Dermis microvascular lymphatic vessel endothelial cell (primary cell): ENCODE results near the gene DNAAF1. TPM values are rescaled to one million over a fixed set of nuclear protein-coding genes. Genes with fewer than 3 reads are reported as not detected.
"Not testable (repeated sequence)": the region's sequence is repeated elsewhere in the genome, so short reads cannot be mapped to it uniquely, and the experiment has no call there.

Source experiments
- DNase-seq, 2 donors: peaks; one replicate each; pipeline versions ENCODE4 v3.0.0 to v3.0.0-alpha.2; 2010; ENCODE audit warnings: low read depth in 2 of 2
- total RNA-seq: library from RNA; depleted of rRNA; stranded (reverse); fragments of >200 nt; gene quantifications from 2 replicates; pipeline ENCODE4 v1.2.1, GENCODE V29; 2014

The DNAAF1 gene
- total RNA-seq, 1 donor from 2014 or later, result under 0.01 TPM

GRCh38 chr16:84183911-84184591 is 38.9 kb downstream of the DNAAF1 start:
- peak in 1 of 2 donors; percentile 33 for DNase-seq

- DNase-seq, result peak in 1 of 2 donors; percentile 77
These were observed 39.7 kb downstream of the DNAAF1 start for GRCh38 chr16:84184775-84185174.

DNA sequence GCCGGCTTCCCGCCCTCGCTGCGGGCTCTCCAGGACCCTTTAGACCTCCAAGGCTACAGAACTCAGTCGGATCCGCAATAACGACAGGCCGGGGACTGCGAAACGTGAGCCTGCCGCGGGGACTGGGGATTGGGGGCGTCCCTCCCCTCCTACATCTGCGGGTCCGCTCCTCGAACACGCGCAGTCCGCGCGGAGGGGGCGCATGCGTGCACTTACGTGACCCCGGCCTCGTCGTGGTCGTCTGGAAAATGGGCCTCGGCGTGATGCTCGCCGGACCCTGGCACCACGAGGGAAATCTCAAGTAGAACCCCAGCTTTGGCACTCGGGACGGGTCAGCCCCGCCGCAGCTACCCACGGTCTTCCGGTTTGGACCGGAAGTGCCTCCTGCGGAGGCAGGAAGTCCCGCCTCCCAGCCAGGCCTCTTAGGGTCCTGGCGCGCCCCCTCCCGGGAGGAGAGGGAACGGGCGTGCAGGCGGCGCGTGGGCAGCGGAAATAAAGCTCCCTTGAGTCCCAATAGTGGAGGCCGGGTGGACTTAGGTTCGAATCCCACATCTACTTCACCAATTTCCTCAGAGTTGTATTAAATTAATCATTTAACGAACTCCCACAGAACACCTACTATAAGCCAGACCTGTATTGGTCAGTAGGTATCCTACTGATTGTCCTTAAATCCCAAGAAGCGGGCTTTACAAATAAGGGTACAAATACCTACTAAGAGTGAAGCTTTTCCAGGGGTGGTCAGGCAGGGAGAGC is 41.8 kb downstream of the DNAAF1 start, which contains the start of gene TAF1C:
TSS of gene TAF1C (minus strand) at position 373 of the 753 bp plus-strand sequence. CDS start 2,069 bp downstream, outside the sequence.
- peak; percentile 89 to 94 for DNase-seq

DNA sequence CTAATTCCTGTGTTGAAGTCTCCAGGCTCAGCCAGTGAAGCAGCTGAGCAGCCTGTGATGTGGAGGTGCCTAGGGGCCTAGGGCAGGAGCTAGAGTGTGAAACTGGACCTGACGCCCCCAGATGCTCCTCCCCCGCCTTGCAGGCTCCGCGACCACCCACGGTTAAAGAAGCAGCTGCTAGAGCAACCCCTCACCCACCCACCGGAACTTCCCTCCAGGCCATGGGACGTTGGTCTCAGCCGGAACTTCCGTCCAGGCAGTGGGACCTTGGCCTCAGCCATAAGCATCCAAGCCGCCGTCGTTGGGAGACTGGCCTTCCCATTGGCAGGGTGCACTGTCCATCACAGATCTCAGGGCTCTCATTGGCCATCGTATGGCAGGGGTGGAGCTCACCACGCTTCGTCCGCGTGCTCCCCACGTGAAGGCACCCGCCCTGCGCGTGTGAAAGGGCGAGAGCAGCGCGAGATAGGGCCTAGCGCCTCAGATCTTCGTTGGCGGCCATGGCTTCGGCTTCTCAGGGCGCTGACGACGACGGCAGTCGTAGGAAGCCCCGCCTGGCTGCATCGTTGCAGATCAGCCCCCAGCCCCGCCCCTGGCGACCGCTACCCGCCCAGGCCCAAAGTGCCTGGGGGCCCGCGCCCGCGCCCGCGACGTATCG is 45.8 kb downstream of the DNAAF1 start, which contains the start of gene ADAD2:
TSS of gene ADAD2 (plus strand) at position 427 of the 658 bp plus-strand sequence. CDS start at position 501, 74 bp downstream.
- peak in 1 of 2 donors; percentile 17 for DNase-seq

- no peak for DNase-seq
These were observed 46.4 kb downstream of the DNAAF1 start for GRCh38 chr16:84191466-84191865.

DNA sequence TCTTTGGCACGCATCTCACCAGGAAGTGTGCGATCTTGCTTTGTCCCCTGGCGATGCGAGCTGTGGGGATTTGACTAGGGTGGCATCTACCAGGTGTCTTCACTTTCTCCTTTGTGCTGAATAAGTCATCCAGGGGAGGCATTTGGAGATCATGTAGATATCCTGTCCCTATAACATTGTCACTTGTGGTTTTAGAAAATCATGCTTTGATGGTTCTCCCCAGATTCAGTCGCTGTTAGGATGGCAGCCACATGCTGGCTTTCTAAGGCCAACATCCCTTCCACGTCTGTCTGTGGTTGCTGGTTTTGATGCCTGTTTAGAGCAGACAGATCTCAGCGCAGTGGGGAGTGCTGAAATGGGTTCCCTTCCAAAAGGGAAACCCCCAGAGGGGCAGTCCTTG is 48.4 kb downstream of the DNAAF1 start:
- DNase-seq, result no peak

- DNase-seq, result no peak
These were observed 48.9 kb downstream of the DNAAF1 start for GRCh38 chr16:84194018-84194417.

GRCh38 chr16:84194470-84195200 is 49.5 kb downstream of the DNAAF1 start:
- DNase-seq, result no peak

GRCh38 chr16:84195201-84196093 is 50.3 kb downstream of the DNAAF1 start:
- DNase-seq, result no peak

- DNase-seq, result no peak
These were observed 51.0 kb downstream of the DNAAF1 start for GRCh38 chr16:84196101-84196500.

DNA sequence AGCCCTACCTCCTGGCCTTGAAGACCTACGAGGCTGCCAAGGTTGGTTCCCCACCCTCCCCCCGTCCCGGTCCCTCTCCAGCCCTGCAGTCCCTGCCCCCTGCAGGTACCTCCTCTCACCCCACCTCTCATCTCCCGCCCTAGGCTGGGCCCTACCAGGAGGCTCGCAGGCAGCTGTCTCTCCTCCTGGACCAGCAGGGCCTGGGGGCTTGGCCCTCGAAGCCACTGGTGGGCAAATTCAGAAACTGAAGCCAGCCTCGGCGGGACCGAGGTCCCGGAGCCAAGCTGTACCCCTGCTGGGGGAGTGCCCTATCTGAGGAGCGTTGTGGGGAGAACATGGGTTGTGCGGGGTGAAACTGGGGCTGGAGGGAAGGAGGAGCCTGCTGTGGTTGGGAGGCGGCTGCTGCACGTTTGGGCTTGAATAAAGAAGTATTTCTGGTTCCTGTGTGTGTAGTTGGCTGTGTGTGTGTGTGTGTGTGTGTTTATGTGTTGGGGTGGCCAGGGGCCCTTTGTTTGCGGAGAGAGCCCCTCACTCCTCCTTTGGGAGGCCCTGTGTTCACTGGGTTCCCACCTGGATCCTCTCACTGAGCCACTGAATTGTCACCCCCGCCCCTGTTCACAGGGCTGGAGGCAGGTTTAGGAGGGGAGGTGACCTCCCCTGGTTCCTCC is 51.8 kb downstream of the DNAAF1 start:
- no peak for DNase-seq

GRCh38 chr16:84197466-84198128 is 52.5 kb downstream of the DNAAF1 start:
- DNase-seq, result no peak

DNA sequence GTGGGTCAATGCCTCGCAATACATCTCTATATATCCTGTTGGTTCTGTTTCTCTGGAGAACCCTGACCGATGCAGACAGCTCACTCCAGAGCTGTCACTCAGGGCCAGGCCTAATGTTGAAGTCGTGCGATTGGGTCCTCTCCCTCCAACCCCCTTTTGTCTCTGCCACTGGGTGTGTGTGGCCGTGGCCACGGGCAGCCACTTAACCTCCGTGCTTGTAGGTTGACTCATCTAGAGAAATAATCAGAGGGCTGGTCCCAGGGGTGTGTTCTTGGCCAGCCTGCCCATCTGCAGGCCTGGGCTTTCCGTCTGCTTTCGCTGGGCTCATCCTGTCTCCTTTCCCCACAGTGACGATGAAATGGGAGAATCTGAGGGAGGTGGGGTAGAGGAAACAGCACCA is 53.3 kb downstream of the DNAAF1 start:
- DNase-seq, result peak in 1 of 2 donors; percentile 38

- DNase-seq, result no peak
These were observed 54.0 kb downstream of the DNAAF1 start for GRCh38 chr16:84199097-84199496.

DNA sequence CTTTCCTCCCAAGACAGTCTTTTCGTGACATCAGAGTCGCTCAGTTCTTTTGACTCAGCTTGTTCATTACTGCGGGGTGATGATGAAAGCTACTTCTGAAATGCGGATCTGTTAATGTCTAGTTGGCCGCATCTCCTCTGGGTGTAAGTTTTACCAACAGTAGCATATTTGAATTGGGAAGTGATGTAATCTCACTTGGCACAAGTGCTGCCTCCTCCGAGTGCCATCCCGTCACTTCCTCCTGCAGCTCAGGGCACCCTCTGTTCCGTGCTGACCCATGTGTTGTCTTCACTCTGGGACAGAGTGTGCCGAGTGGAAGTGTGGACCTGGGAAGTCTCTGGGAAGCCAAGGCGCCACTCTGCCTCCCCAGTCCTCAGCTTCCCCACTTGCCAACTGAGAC is 54.8 kb downstream of the DNAAF1 start:
- peak in 1 of 2 donors; percentile 16 for DNase-seq

GRCh38 chr16:84204551-84204950 is 59.4 kb downstream of the DNAAF1 start:
- DNase-seq, result not testable (repeated sequence)

DNA sequence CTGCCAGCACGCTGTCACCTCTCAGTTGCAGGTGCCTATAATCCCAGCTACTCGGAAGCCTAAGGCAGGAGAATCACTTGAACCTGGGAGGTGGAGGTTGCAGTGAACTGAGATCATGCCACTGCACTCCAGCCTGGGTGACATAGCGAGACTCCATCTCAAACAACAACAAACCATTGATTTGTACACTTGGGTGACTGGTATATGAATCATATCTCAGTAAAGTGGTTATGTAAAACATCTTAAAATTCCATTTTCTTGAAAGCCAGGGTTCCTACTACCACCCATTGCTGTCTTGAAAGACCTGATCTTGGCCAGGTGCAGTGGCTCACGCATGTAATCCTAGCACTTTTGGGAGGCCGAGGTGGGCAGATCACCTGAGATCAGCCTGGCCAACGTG is 60.0 kb downstream of the DNAAF1 start:
- not testable (repeated sequence) for DNase-seq

- DNase-seq, result no peak
These were observed 61.0 kb downstream of the DNAAF1 start for GRCh38 chr16:84205976-84206691.

DNA sequence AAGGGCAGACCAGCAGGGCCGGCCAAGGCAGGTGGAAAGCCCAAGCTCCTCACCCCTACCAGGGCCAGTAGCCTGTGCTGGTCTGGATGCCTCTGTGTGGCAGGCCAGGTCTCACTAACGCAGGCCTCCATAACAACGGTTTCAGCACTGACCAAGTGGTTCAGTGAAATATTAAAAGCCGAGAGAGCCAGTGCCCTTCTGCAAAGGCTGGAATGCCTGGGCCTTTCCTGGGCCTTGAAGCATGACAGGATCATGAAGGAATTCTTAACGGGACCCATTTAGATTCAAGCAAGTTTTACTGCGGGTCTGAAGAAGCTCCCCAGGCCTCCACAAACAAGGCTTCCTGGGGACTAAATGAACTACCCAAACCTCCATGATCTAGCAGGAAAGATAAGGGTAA is 62.1 kb downstream of the DNAAF1 start:
- DNase-seq, result no peak
